Umbilical cord (tissue), 2 donors: ENCODE data around the gene CEP89. TPM values are rescaled to one million over a fixed set of nuclear protein-coding genes. Genes with fewer than 3 reads are reported as not detected.
"Not testable (repeated sequence)": the region's sequence is repeated elsewhere in the genome, so short reads cannot be mapped to it uniquely, and the experiment has no call there.

Experiments used
- DNase-seq: peaks from one replicate; pipeline ENCODE4 v3.0.0-alpha.2; 2015; ENCODE audit warnings: low spot score
- total RNA-seq: library from RNA; depleted of rRNA; stranded (reverse); fragments of >200 nt; gene quantifications from one replicate; pipeline ENCODE4 v1.2.3, GENCODE V29; 2014; ENCODE audit warnings: low replicate concordance; ENCODE audit not compliant: insufficient read depth

Gene CEP89
- total RNA-seq, 1 donor from 2014 or later, result 5.8 TPM

DNA sequence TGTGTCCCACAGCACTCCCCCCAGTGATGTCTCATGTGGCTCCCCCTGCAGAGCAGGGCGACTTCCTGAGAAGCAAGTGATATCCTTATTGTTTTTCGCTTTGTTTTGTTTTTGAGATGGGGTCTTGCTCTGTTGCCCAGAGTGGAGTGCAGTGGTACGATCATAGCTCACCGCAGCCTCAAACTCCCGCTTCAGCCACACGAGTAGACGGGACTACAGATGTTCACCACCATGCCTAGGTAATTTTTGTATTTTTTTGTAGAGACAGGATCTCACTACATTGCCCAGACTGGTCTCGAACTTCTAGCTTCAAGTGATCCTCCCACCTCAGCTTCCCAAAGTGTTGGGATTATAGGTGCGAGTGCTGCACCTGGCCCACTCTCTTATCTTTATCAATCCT, 5.0 kb downstream of the CEP89 start:
- no peak for DNase-seq

- no peak for DNase-seq
These were observed 26.5 kb downstream of the CEP89 start for GRCh38 chr19:32945260-32945659.

- not testable (repeated sequence) for DNase-seq
These were observed 30.5 kb downstream of the CEP89 start for GRCh38 chr19:32941273-32941672.

DNA sequence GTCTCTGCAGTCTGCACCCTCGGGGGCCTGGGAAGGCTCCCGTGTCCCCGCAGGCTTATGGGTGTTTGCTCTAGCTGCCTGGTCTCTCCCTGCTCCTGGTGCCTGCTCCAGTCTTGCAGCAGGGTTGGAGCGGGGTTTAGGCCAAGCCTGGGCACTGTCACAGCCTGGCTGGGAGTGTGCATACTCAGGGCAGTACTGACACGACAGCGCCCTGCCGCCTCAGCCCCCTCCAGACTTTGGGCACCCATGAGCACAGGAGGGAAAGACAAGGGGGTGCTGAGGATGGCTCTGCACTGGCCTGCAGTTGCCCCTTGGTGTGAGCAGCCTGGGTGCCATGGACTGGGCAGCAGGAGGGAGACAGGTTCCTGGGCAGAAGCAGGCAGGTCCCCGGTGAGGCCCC, 35.7 kb downstream of the CEP89 start:
- no peak for DNase-seq

- no peak for DNase-seq
These were observed 36.1 kb downstream of the CEP89 start for GRCh38 chr19:32935629-32936028.

DNA sequence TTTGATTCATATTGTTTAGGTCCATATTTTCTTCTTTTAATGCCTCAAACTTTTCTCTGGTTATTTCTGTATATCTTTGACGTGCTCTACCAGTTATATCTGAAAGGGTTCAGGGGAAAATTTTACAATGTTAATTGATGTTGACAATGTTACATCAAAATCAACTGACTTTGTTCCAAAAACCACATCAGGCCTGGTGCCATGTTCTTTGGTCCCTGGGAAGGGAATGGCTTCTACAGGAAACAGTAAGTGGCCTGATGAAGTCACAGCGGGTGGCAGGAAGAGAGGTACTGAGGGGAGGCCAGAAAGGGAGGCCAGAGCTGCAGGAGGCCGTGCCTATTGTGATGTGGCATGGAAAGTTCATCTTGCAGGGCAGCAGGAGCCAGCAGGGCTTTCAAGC, 38.2 kb downstream of the CEP89 start:
- no peak for DNase-seq

DNA sequence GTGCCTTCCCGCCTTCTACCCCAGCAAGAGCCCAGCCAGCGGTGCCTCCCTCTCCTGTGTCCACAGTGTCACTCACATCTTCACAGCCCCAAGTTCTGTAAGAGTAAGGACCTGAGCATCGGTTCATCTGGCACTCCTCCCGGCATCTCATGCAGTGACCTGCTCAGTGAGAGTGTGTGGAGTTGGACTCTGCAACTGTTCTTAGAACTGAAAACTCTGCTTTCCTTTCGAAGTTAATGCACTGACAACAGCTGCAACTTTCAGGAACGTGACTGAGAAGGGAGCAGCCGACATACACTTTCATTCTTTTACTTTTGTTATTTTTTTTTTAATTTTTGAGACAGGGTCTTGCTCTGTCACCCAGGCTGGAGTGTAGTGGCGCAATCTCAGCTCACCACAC, 41.2 kb downstream of the CEP89 start:
- no peak for DNase-seq

GRCh38 chr19:32928806-32929205, 43.0 kb downstream of the CEP89 start:
- no peak for DNase-seq

GRCh38 chr19:32924200-32924599, 47.6 kb downstream of the CEP89 start:
- DNase-seq, result no peak

DNA sequence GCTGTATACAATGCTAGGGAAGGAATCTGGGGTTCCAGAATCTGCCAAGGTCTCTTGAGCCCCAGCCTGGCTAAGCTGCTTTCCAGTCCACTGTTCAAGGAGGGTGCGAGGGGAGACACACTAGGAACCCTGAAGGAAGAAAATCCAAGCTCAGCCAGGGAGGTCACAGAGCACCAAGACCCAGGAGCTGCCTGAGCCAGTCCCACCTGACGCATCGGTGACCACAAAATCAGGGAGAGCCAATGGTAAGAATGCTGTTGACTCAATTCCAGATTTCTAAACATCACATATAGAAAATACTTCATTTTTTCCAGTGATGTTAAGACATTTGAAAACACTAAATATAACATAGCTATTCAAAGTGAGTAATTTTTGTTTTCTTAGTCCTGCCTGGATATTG, 50.1 kb downstream of the CEP89 start:
- DNase-seq, result no peak

GRCh38 chr19:32919365-32919764, 52.4 kb downstream of the CEP89 start:
- DNase-seq, result no peak

GRCh38 chr19:32917616-32917996, 54.2 kb downstream of the CEP89 start:
- no peak for DNase-seq

DNA sequence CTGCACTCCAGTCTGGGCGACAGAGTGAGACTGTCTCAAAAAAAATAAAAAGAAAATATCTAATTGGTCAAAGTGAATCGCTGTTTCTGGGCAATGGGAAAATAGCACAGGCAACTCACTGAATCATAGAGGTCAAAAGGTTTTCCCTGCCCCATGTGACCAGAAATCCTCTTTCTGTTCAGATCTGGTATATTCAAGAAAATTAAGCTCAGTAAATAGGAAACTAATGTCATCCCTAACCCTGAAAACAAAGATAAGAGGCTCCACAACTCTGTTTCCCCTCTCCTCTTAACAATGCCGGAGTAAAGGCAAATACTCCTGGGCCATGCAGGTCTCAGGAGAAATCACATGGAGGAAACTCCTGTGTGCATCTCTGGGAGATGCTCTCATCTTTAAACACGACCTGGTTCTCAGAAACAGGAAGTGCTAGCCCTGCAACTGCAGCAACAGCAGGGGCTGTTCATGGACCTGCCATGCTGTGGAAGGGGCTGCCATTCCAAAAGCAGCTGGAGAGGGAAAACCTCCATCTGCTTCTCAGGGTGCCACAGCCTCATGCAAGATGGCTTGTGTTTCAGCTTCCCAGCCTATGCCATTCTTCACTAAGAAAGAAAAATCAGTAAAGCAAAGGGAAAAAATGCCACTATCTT, 54.7 kb downstream of the CEP89 start:
- no peak for DNase-seq

GRCh38 chr19:32914879-32915660, 56.7 kb downstream of the CEP89 start:
- DNase-seq, result no peak

DNA sequence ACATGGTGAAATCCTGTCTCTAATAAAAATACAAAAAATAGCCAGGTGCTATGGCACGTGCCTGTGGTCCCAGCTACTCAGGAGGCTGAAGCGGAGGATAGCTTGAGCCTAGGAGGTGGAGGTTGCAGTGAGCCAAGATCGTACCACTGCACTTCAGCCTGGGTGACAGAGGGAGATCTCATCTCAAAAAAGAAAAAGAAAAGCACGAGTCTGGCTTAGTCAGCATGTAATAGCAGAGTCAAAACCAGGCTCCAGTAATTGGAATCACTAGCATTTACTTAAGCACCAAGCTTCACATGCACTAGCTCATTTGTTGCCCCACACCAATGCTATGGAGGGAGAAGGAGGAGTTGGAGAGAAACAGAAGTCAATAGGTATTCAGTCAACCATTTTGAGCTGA, 60.3 kb downstream of the CEP89 start:
- no peak for DNase-seq

GRCh38 chr19:32910874-32911273, 60.9 kb downstream of the CEP89 start:
- DNase-seq, result no peak

DNA sequence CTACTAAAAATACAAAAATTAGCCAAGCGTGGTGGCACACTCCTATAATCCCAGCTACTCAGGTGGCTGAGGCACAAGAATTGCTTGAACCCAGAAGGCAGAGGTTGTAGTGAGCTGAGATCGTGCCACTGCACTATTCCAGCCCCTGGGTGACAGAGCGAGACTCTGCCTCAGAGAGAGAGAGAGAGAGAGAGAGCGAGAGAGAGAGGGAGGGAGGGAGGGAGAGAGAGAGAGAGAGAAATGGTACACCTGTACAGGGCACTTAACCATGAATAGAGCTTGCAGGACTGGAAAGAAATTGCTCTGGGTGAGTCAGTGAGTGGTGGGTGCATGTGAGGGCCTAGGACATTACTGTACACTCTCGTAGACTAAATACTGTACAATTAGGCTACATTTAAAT, 61.7 kb downstream of the CEP89 start:
- no peak for DNase-seq

DNA sequence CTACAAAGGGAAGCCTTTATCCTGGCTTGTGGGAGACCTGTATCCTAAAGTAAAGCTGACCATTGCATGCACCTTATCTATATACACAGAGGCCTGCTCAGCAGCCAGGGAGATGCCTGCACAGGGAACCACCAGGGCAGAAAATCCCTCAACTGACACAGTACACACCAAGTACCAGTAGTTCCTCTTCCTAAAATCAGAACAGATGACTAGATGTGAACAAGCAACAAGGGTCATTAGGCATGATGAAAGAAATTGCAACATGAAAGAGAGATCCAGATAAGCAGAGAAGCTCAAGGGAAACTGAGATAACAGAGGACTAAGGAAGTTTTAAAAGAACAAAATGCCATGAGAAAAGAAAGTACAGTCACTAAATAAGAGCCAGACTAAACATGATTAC, 62.5 kb downstream of the CEP89 start:
- no peak for DNase-seq

GRCh38 chr19:32908641-32909190, 63.0 kb downstream of the CEP89 start:
- DNase-seq, result no peak

DNA sequence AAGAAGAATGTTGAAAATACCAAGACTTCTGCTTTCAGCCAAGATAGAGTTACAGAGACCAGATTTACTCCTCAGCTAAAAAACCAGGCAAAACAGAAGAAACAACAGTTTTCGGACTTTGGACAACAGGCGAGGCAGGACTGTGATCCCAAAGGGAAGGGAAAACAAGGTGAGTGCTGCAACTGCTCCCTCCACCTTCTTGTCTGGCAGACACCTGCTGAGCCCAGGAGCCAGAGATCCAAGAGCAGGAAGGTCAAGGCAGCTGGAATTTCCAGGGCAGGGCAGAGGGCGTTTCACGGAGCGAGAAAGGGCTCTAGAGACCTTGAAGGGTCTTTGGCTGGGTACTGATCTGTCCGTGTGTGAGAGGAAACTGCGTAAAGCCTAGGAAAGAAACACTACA, 69.3 kb downstream of the CEP89 start:
- DNase-seq, result no peak

- no peak for DNase-seq
These were observed 70.1 kb downstream of the CEP89 start for GRCh38 chr19:32901504-32902161.

GRCh38 chr19:32896516-32897214, 75.1 kb downstream of the CEP89 start:
- DNase-seq, result no peak
